Measurements from ENCODE around the gene ESRRA. TPM values are rescaled to one million over a fixed set of nuclear protein-coding genes. Genes with fewer than 3 reads are reported as not detected.

The ESRRA gene
- polyA plus RNA-seq, 1 donor (not counting 4 experiments of a cell fraction or from before 2014, with no cell fraction given): 20.8 TPM

GRCh38 chr11:64317961-64318765, 12.8 kb downstream of the ESRRA start, which contains the start of gene PRDX5:
Gene PRDX5, plus strand, starts transcription at chr11:64318121. Its CDS starts 95 bp downstream, at chr11:64318216.
- dilution Hi-C loops (cut with MboI; ENCODE audit: extremely low pct_ligation_motif_present, low sequenced_read_pairs): no loop called here
- Histone ChIP-seq H3K9ac (ENCODE audit: control insufficient read depth, extremely low read depth, insufficient read depth, low read length) (peak within 1 kb of the TSS; percentile 90), H3K9me3 (ENCODE audit: control insufficient read depth, low read depth, low read length) (no peaks in the 10 kb centered on the region), H3K27ac (ENCODE audit: control insufficient read depth, insufficient read depth, low read length) (peak within 1 kb of the TSS; percentile 81), H3K36me3 (ENCODE audit: control insufficient read depth in 2 of 2, extremely low read depth in 1 of 2, insufficient read depth in 2 of 2, low read length in 2 of 2) (peaks cover 30 to 39% of the 10 kb centered on the region in 2 experiments), H3K79me2 (ENCODE audit: control insufficient read depth, insufficient read depth, low read length) (peaks cover 31% of the 10 kb centered on the region), H3K4me1 (ENCODE audit: control insufficient read depth, extremely low read depth, insufficient read depth, low read length) (peaks cover 49% of the 10 kb centered on the region), H3K27me3 (ENCODE audit: control insufficient read depth, extremely low read depth, insufficient read depth, low read length) (no peaks in the 10 kb centered on the region), H3K9me1 (ENCODE audit: control insufficient read depth, extremely low read depth, insufficient read depth, low read length) (peaks cover 2% of the 10 kb centered on the region), H4K20me1 (ENCODE audit: control insufficient read depth, extremely low read depth, insufficient read depth, low read length) (no peaks in the 10 kb centered on the region), H3K4me3 (ENCODE audit: control insufficient read depth in 2 of 3, extremely low read depth in 1 of 3, insufficient read depth in 2 of 3, low read depth in 1 of 3, low read length in 3 of 3) (peak within 1 kb of the TSS; percentile 56 to 83 (median 72)), H2AFZ (ENCODE audit: control insufficient read depth, low read length) (peak within 1 kb of the TSS; percentile 23), H3K4me2 (ENCODE audit: control insufficient read depth, extremely low read depth, insufficient read depth, low read depth, low read length) (peak within 1 kb of the TSS; percentile 64)
- TF ChIP-seq CTCF (optimal IDR thresholded peaks at IDR 0.05 in 1 of 3, IDR thresholded peaks at IDR 0.05 in 1 of 3, conservative IDR thresholded peaks at IDR 0.05 in 1 of 3; ENCODE audit: extremely low read depth in 1 of 3, insufficient read depth in 2 of 3, low read length in 3 of 3): peak; percentile 18 to 84 (median 45)
- no peak for TF ChIP-seq EZH2 (IDR thresholded peaks at IDR 0.05; ENCODE audit: low read length)
- DNase-seq (ENCODE audit: low read depth, low spot score) (peak; percentile 84), FAIRE-seq (peak; percentile 57)

- Histone ChIP-seq H3K27ac (ENCODE audit: control insufficient read depth, insufficient read depth, low read length) (peak overlapping the region; percentile 81), H3K4me2 (ENCODE audit: control insufficient read depth, extremely low read depth, insufficient read depth, low read depth, low read length) (peak overlapping the region; percentile 64), H3K36me3 (ENCODE audit: control insufficient read depth in 2 of 2, extremely low read depth in 1 of 2, insufficient read depth in 2 of 2, low read length in 2 of 2) (peaks cover 34 to 38% of the 10 kb centered on the region in 2 experiments), H3K4me1 (ENCODE audit: control insufficient read depth, extremely low read depth, insufficient read depth, low read length) (peaks cover 54% of the 10 kb centered on the region), H3K79me2 (ENCODE audit: control insufficient read depth, insufficient read depth, low read length) (peaks cover 31% of the 10 kb centered on the region), H3K9ac (ENCODE audit: control insufficient read depth, extremely low read depth, insufficient read depth, low read length) (peak overlapping the region; percentile 90), H3K9me3 (ENCODE audit: control insufficient read depth, low read depth, low read length) (no peaks in the 10 kb centered on the region), H4K20me1 (ENCODE audit: control insufficient read depth, extremely low read depth, insufficient read depth, low read length) (no peaks in the 10 kb centered on the region), H3K9me1 (ENCODE audit: control insufficient read depth, extremely low read depth, insufficient read depth, low read length) (peaks cover 2% of the 10 kb centered on the region), H2AFZ (ENCODE audit: control insufficient read depth, low read length) (no peak overlapping the region), H3K27me3 (ENCODE audit: control insufficient read depth, extremely low read depth, insufficient read depth, low read length) (no peaks in the 10 kb centered on the region), H3K4me3 (ENCODE audit: control insufficient read depth in 2 of 3, extremely low read depth in 1 of 3, insufficient read depth in 2 of 3, low read depth in 1 of 3, low read length in 3 of 3) (peak overlapping the region; percentile 56 to 83 (median 72))
- TF ChIP-seq EZH2 (IDR thresholded peaks at IDR 0.05; ENCODE audit: low read length): no peak
- TF ChIP-seq CTCF (optimal IDR thresholded peaks at IDR 0.05 in 1 of 3, IDR thresholded peaks at IDR 0.05 in 1 of 3, conservative IDR thresholded peaks at IDR 0.05 in 1 of 3; ENCODE audit: extremely low read depth in 1 of 3, insufficient read depth in 2 of 3, low read length in 3 of 3): no peak
- dilution Hi-C loops (cut with MboI; ENCODE audit: extremely low pct_ligation_motif_present, low sequenced_read_pairs): no loop called here
- FAIRE-seq (no peak), DNase-seq (ENCODE audit: low read depth, low spot score) (no peak)
Observed at GRCh38 chr11:64318766-64319761, 13.7 kb downstream of the ESRRA start.
